Amygdala (tissue), 56 donors: ENCODE results near the gene EXOSC9.

Experiments
- DNase-seq, 56 donors: peaks; one replicate each; lab custom pipeline; 2025; lab: John Stamatoyannopoulos, UW

EXOSC9 gene

DNA sequence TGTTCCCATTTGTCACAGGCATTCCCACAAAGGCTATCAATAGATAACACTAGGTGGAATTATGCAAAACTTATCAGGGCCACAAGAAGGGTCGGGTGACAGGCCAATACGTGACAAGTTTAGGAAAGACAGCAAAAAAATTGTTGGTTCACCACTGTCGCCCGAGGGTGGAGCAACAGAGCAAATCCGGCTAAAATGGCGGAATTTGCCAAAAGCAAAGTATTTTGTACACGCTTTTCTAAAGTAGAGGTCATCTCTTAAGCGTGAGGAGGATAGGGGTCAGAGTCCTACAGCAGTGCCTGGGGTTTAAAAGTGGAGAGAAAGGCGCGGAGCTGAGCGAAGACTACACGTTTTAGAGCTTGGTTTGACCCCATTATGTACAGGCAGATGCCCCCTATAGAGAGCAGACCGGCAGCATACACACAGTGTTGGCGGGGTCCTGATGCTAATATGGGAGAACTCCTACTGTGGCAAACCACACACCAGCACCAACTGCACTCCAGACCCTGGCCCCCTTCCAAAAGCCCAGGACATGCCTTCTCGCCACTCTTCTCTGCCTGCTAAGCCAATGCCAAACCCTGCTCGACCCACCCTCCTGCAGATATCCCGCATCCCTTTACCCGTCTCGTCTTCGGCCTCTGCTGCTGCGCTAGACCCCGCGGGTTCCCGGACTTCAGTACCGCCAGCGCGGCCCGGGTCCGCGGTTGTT is 21.8 kb downstream of the EXOSC9 start:
- DNase-seq, result peak in 6 of 56 donors; percentile 7 to 40 (median 12)

DNA sequence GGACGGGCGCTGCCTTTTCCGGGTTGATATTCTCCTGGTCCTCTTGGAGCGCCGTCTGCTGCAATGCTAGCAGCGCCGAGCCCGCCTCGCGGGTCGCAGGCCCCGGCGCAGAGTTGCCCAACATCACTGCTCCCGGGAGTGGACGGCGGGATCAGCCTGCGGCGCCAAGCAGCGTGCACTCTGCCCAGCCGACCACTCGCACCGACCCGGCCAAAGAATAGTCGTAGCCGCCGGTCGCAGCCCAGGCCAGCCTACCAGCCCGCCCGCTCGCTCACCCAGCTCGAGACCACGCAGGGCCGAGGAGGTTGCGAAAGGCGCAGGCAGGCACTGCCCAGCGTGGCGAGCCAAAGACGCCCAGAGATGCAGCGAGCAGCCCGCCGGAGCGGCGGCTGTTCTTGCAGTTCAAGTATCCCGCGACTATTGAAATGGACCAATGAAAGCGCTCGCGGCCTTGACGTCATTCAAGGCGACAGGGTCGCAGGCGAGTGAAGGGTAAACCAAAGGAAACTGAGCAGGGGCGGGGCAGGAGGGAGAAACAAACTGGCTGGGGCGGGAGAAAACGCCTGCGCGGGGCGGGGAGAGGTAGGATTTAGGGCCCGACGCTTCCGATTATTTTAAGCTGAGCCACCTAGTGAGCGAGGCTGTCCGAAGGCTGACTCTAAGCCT is 22.5 kb downstream of the EXOSC9 start, which contains the start of gene CCNA2:
Gene CCNA2 (minus strand): TSS at position 379 of the 666 bp plus-strand sequence. CDS start 255 bp downstream, at position 124.
- DNase-seq, result peak; percentile 27 to 98 (median 90)

DNA sequence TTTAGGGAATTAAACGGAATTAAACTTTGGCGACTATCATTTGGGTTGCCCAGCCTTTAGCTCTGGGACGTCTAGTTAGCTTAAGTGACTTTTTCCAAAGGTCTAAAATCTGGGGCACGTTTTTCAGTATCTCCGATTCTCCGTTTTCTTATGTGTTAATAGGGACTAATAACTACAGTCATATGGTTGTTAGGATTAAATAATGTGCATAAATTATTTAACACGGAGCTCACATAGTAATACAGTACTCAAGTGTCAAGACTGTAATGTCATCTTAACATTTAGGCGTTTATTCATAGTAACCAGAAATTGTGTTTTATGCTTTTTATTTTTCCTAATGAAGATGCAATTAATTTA is 23.0 kb downstream of the EXOSC9 start:
- no peak for DNase-seq

DNA sequence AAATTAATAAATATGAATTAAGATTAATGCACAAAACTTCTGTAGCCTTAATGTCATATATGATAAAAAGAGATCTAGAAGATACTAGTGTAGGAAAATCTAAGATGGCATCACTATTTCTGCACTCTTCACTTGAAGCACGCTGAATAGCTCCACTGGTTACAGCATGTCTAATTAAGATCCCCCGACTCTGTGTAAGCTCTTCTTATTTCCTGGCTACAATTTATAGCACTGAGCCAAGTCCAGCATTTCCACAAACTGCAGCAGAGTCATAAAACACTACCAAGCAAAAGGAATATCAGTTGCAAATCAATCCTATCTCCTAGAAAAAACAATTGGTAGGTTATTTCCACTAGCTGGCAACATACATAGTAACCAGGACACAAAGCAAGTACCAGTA is 23.8 kb downstream of the EXOSC9 start:
- DNase-seq, result no peak

DNA sequence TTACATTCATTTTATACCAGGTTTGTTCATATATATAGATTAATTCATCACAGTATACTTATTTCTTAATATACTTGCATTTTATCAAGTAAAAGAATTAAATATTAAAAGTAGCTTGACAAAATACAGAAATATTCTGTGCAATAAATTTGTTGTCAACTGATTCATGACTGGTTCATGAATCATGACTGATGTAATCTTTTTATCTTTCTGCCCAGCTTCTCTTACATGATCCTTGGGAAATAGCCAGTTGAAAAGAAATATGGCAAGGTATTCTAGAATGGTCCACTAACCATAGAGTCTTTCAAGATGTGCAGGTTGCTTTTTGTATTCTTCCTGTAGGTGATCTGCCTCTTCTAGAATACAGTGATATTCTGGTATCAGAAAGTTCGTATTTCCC is 26.7 kb downstream of the EXOSC9 start:
- no peak for DNase-seq

DNA sequence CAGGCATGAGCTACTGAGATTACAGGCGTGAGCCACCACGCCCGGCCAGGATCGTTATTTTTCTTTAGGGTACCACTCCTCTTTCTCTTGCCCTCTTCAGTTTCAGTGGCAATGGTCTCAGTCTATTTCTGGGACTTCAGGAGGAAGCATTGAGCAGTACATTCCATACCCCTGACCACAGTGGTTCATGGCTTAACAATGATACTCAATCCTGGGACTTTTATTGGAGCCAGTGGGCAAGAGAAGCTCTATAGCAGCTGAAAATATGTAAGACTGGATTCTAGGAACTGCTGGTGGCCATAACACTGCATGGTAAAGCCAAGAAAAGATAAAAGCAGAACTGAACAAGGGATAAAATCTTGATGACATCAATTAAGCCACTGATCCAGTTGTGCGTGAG is 28.4 kb downstream of the EXOSC9 start:
- no peak for DNase-seq

DNA sequence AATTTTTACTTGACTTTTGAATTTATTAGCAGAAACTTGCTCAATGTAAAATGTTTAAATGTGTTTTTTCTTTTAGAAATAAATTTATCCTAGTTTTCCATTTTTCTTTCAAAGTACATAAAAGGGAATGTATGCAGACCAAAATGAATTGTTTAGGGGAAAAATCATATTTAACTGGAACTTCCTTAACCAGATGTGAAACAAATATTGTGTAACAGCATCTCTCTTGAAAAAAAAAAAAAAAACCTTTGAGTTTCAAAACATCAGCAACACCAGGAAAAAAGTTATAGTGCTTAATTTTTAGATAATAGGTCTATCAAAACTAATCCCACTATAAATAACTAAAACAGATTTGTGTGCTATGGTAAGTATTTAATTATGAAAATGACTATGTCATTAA is 37.0 kb downstream of the EXOSC9 start:
- no peak for DNase-seq

DNA sequence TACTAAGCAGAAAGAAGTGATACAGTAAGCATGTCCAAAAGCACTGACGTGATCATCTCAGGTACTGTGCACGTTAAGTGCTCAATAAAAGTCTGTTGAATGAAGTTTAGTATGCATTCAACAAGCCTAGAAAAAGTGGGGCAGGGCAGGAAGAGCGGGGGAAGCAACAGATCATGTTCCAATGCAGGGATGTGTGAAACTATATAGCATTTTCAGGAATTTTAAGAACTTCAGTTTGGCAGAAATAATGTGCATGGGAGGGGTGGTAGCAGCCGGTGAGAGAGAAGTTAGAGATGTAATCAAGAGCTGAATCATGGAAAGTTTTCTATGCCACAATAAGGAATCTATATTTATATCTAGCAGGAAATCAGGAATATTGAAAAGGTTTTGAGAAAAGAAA is 41.7 kb downstream of the EXOSC9 start:
- peak in 1 of 56 donors; percentile 2 for DNase-seq

DNA sequence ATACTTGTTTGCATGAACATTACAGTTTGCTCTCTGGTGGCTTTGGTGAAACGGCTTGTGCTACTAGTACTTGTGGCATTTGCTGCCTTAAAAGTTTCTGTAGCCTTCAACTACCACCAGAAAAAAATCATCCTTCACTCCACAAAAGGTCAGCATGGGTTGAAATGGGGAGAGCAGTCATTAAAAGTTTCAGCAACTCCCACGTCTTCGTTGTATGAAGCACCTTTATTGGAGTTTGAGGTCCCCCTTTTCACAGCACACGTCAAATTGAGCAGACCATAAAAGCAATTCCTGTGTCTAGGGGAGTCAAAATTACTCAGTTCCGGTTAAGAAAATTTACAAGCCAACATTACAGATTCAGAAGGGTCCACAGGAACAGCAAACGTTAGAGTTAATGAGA is 45.5 kb downstream of the EXOSC9 start:
- DNase-seq, result no peak

DNA sequence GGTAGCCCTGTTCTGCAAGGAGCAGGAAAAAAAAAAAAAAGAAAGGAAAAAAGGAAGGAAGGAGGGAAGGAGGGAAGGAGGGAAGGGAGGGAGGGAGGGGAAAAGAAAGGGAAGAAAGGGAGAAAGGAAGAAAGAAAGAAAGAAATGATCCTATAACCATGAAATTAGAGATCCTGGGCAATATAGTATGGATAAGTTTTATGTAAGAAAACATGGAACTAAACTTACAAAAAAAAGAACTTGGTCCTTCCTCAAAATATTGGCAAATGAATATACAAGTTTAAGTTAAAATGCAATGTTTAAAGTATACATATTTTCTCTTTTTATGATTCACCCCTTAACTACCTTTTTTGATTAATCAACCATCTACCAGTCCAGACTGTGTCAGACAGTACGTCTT is 50.2 kb downstream of the EXOSC9 start:
- no peak for DNase-seq

DNA sequence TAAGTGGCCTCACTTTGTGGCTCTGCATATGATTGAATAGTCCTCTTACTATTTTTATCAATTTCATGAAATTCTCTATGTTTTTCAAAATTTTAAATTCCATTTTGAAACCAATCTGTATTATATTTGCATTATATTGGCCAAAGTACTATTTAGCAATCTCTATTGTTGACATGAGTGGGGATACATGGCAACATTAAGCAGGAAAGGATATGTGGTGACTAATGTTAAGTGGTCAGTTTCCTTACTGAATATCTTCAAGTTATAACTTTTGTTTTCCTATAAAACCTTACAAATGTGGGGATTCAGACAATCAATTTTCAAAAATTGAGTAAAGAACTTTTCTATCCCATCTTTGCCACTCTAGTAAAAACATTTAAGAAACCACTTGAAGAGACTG is 59.0 kb downstream of the EXOSC9 start:
- no peak for DNase-seq

DNA sequence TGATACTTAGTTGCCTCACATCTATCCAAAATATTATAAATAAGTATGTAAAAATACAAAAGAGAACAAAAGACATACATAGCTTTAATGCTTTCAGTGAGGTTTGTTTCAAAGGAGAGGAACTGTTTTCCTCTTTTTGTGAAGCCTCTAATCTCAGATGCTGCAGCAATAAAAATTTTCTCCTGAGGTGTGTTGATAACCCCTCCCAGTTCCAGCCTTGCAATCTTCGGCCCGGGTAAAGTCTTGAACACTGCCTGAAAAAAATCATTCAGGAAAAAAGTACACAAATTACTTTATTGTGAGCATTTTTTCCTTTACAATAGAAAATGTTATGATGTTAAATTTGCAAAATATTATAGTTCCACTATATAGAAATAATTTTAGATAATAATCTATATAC is 60.3 kb downstream of the EXOSC9 start:
- DNase-seq, result no peak

DNA sequence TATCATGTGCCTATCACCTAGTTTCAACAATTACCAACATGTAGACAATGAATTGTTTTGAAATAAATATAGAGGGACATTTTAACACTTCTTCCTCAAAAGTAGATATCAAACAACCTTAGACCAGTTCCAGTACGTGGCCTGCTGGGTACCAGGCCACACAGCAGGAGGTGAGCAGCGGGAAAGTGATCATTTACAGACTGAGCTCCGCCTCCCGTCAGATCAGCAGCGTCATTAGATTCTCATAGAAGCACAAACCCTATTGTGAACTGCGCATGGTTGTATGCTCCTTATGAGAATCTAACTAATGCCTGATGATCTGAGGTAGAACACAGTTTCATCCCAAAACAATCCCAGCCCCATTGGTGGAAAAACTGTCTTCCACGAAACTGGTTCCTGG is 62.7 kb downstream of the EXOSC9 start:
- no peak for DNase-seq
